Ovary (tissue), 3 donors: ENCODE results near the gene C3AR1.

Source experiments
- CTCF ChIP-seq, 3 donors: fragments of 450-650 bp in 2 of 3; fragments of 200-600 bp in 1 of 3; IDR thresholded peaks; one replicate each; pipeline versions ENCODE4 v1.5.1 to v1.8.0; 2016 to 2022; ENCODE audit warnings: antibody characterized with exemption in 3 of 3, mild to moderate bottlenecking in 1 of 3
- EP300 ChIP-seq: sonication (generic); formaldehyde crosslinking; IDR thresholded peaks from one replicate; pipeline ENCODE4 v1.6.1; 2017; ENCODE audit warnings: antibody characterized with exemption
- POLR2A ChIP-seq: fragments of 450-650 bp; IDR thresholded peaks from one replicate; pipeline ENCODE4 v1.6.1; 2017; ENCODE audit warnings: antibody characterized with exemption, mild to moderate bottlenecking, moderate library complexity
- donor health status: DM: no; HTN: no; CAD: no.

- TF ChIP-seq CTCF (IDR thresholded peaks at IDR 0.05) (no peak), POLR2A (no peak), EP300 (no peak)
These were observed 34.3 kb downstream of the C3AR1 start for GRCh38 chr12:8031872-8032241.
